GM18507 (cell line): ENCODE data around the gene CTXN1.
"Not testable (repeated sequence)": the region's sequence is repeated elsewhere in the genome, so short reads cannot be mapped to it uniquely, and the experiment has no call there.

Experiments
- DNase-seq: peaks from one replicate; pipeline ENCODE4 v3.0.0; 2011; ENCODE audit warnings: low read depth; ENCODE audit not compliant: insufficient read length; ENCODE audit errors: extremely low spot score
- FAIRE-seq: peaks from 2 replicates; lab custom pipeline; 2011; peaks lifted over from hg19 to GRCh38; lab: Jason Lieb, UNC

The CTXN1 gene

DNA sequence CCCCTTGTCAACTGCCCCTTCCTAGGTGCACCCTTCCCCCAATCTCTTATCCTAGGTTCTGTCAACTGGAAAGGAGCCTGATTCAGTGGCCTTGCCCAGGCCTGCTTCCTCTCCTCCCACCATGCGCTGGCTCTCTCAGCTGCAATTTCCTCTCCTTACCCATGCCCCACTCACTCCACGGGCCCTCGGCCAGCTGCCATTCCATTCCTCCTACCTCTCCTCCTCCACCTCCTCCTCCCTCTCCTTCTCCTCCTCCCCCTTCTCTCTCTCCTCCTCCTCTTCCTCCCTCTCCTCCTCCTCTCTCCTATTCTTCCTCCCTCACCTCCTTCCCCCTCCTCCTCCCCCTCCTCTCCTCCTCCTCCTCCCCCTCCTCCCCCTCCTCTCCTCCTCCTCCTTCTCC lies 27.1 kb upstream of the CTXN1 start:
- FAIRE-seq (no peak), DNase-seq (no peak)

DNA sequence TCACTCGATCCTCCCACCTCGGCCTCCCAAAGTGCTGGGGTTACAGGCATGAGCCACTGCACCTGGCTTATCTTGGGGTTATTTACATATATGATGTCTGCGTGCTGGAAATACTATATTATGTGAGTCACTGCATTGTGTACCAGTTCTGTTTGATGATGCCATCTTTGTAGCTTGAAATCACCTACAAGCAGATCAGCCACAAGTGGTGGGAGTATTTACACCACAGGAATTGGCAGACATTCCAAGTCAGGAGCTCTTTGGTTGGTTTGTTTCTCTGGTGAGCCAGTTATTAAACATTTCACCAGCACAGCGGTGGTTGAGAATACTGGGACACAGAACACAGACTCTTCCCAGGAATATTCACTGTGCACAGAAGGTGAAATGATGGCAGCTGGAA lies 22.0 kb upstream of the CTXN1 start:
- no peak for DNase-seq
- no peak for FAIRE-seq

DNA sequence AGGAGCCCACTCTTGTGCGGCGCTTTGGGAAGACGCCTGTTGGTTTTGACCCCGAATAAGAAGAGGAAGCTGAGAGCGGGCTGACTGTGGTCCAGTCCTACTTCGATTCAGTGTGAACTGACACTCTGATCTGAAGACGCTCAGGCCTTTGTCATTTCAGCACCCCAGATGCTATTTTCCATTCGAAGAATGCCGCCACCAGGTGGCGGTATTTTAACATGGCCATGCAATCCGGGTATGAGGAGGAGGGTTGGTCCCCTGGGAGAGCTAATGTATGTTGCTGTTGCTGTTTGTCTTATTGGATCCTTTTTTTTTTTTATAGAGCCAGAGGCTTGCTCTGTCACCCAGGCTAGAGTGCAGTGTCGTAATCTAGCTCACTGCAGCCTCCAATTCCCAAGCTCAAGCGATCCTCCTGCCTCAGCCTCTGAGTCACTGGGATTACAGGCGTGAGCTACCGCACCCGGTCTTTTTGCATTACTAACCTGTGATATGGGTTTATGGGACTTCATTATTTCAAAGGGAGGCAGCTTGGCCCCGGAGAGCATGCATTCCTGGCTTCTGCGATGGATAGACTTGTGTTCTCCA lies 18.3 kb upstream of the CTXN1 start:
- DNase-seq: peak; percentile 54
- no peak for FAIRE-seq

DNA sequence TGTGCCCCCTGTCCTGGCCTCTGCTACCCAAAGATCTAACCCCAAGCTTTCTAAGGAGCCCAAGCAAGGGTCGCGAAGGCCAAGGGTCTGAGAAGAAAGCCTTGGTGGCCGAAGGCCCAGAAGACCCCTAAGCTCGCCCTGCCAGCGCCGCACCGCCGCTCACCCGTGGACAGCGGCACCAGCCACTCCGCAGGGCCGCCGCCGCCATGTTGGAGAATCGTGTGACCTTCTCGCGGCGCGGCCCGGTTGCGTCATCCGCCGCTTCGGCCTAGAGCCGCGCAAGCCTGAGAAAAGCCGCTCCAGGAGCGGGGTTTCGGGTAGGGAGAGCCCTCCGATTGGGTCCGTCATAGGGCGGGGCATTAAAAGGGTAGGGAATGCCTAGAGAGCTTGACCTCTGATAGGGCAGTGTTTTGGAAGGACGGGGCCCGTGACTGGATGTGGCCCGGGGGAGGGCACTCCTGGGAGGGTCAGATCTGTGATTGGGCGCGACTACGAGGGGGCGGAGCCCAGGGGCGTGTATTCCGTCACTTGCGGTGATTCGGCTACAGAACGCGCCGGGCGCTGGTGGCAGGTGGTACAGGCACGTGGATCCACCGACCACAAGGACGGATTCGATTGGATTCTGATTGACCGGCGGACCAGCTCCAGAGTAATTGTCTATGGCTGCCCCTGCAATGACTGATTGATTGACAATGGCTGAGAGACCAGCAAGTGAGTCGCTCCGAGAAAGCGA lies 17.7 kb upstream of the CTXN1 start, which contains the start of gene TIMM44:
TIMM44 (minus strand) TSS at position 223 of the 733 bp plus-strand sequence; CDS start at position 208, 15 bp downstream.
- DNase-seq (peak; percentile 92), FAIRE-seq (peak; percentile 100)

DNA sequence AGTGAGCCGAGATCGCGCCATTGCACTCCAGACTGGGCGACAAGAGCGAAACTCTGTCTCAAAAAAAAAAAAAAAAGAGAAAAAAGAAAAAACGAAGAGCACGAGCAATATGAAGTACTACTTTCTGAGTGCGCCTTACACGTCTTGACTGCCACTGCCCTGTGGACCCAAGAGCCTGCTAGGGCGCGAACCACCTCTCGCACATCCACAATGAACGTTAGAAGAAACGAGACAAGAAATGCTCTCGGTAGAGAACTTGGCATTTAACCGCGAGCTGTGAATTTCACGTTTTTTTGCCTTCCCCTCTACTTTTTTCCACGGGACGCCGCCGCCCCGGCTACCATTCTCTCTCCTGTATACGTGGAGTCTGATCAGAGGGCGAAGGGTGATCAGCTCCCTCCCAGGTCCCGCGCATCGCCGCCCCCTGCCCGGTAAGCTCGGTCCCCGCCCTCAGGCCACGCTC lies 17.1 kb upstream of the CTXN1 start:
- FAIRE-seq: no peak
- DNase-seq: no peak

DNA sequence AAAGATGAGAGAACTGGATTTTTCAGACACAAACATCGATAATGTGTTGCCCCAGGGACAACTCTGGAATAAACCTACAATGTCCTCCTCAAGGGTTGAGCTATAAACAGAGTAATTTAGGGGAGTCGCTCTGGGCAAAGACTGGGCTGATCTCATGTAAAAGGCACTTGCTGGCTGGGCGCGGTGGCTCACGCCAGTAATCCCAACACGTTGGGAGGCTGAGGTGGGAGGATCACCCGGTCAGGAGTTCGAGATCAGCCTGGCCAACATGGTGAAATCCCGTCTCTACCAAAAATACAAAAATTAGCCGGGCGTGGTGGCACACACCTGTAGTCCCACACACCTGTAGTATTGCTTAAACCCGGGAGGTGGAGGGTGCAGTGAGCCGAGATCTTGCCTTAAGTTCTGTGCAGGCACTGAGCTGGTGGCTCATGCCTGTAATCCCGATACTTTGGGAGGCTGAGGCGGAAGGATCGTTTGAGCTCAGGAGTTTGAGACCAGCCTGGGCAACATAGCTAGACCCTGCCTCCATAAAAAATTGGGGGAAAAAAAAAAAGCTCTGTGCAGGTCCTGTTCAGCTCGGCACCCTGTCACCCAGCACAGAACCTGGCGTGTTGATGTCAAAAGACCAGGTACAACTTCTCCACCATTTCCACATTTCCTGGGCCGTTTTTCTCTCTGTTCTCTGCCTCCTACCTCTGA lies 16.1 kb upstream of the CTXN1 start:
- FAIRE-seq (no peak), DNase-seq (no peak)

DNA sequence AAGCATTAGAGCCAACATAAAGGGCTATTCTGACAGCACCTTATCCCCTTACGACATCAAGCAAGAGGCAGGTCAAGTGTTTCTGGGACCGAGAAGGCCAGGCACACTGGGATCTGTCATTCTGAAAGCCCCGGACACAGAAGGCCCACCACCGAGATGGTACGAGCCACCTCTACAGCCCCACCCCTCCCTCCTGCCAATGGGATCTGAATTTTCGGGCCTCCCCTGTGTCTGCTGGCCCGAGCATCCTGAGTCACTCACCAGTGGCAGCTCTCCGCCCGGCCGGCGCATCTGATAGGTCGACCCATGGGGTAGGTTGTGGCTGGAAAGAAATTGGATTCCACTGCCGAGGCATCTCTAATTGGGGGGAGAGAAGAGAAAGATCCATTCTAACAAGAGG lies 14.9 kb upstream of the CTXN1 start:
- FAIRE-seq (no peak), DNase-seq (no peak)

DNA sequence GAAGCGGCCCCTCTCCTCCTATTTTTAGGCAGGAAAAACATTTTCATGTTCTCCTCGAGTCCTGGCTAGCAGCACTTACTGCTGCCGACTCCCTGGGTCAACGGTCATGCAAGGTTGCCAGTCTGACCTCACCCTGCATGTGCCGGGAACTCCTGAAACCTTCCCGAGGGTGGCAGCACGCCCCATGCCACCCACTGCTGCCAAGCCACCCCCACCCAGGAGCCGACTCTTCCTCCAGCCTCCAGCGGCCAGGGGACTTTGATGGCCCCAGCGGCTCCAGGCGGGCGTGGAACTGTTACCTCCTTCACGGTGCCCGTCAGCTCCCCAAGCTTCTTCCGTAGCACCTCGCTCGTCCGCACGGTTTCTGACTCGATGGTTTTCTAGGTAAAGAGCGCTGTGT lies 8.8 kb upstream of the CTXN1 start:
- DNase-seq (no peak), FAIRE-seq (no peak)

DNA sequence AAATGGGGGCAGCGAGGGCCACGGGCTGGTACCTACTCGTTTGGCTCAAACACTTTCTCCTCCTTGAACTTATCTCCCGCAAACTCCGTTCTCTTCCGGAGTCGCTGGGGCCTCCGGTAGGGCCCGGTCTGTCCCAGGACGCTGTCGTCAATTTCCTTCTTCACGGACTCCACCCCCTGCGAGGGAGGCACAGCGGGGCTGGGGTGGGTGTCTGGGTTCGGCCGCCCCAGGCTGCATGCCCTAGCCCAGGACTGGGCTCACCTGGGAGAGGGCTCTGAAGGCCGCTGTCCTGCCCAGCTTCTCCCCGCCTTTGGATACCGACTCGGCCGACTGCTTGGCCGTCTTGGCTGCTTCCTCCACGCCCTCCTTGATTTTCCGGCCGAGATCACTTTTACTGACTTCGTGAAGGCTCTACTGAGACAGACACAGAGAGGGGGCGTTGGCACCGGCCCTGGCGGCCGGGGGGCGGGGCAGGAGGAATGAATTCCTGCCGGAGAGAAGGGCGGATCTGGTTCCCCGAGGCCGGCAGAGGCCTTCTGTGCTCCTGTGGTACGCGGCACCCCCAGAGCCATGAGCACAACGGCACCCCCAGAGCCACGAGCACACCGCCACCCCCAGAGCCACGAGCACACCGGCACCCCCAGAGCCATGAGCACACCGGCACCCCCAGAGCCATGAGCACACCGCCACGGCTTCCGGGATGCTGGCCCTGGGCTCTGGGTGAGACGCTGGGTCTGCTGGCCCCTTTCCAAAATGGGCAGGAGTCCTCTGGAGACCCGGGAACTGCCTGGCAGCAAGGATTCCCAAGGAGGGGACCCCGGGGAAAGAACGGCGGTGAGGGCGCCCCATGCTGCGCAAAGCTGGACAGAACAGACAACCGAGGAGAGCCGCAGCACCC lies 8.1 kb upstream of the CTXN1 start:
- DNase-seq (no peak), FAIRE-seq (no peak)

DNA sequence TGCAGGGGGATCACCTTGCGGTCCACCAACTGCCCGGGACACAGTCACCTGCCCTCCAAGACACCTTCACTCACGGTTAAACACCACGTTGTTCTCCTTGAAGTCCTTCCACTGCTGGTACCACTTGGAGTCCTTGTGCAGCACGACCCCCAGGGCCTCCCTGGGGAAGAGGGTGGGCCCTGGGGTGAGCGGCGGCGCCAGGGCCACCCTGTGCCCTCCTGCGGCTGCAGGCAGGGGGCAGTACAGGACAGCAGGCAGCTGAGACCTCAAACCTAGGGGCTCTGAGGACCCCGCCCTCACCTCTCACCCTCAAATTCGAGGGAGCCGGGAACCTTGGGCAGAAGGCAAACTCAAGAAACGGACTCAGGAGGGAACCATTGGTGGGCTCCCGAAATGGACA lies 7.5 kb upstream of the CTXN1 start:
- no peak for DNase-seq
- FAIRE-seq: no peak

DNA sequence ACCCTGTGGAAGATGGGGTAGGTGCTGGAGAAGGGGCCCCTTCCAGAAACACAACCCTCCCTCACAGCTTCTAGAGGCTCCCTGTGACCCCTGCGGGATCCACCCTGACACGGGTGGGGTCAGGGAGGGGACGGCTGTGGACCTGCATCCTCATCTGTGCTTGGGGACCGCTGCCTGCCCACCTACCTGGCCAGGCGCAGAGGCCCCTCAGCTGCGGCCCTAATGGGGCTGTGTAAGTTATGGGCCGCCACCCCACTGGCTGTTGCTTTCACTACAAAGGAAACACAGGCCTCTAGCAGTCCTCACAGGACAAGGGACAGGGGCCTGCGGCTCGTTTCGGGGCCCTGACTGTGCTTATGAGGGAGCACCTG lies 7.0 kb upstream of the CTXN1 start:
- DNase-seq (no peak), FAIRE-seq (no peak)

DNA sequence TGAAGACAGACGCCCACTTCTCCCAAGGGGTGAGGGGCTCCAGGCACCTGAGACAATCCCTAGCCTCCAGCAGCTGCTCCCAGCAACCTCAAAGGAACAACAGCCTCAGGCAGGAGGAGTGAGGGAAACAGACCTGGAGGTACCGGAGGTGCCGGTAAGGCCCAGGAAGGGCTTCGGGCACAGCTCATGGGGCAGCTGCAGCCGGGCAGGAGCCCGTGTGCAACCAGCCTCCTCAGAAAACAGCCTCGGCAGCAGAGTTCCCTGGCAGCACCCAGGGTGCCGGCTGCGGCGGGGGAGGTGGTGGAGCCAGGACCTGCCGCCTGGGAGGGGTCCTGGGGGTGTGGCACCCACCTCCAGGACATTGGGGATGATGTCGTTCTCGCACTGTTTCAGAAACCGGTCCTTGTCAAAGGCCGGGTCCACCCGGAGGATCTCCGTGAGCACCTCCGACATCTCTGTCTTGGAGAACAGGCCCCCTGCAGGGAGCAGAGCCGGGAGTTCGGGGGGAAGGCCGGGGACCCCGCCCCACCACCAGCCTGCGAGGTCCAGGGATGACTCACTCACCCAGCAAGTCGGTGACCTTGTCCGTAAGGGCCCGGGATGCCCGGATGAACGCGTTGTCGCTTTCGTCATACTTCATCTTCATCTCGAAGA lies 6.5 kb upstream of the CTXN1 start:
- DNase-seq (no peak), FAIRE-seq (no peak)

DNA sequence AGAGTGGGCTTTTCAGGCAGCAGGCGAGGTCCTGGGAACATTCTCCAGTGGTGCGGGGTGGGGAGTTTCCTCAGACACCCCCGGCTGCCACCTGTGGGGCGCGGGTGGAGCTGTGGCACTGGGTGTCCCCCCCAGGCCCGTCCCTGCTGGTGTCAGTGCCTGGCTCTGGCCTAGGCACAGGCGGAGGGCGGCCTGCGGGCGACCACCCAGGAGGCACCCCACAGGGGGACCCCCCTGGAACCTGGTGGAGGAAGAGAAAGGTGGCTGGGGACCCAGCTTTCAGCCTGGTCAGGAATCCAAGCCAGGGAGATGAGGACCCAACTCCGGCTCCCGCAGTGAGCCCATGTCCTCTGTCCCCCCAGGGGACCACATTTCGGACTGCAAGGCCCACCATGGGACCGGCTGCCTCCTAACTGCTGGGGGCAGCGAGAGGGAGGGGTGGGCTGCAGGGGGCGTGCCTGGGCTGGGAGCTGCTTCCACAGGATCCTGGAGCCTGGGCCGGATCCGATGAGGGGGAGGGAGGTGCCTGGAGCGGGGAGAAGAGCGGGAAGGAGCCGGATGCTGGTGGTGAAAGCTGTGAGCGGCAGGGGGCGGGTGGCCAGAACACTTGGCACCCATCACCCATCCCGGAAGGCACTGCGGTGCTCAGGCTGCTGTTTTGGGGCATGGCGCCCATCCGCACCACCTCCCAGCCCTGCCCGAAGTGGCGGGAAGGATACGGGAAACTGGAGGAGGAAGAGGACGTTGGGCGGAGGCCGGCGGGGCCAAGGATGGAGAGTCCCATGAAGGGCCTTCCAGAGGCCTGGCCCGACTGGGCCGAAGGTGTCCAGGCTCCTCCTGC lies 5.5 kb upstream of the CTXN1 start:
- FAIRE-seq (no peak), DNase-seq (no peak)

DNA sequence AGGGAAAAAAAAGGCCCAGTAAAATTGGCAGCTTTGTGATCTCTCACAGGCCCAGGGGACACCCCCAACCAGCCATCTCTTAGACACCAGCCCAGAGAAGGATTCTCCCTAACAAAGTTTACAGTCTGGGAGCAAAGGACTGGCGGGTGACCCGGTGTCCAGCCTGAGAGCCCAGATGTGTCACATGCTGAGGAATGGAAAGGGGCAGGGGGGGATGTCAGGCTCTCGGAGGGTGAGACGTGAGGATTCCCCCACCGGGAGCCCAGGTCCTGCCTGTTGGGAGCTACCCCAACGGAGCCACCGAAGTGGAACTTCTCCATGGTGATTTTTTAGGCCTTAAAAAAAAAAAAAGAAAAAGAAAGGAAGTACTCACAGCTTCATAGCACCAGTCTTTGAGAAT lies 4.8 kb upstream of the CTXN1 start:
- DNase-seq (no peak), FAIRE-seq (no peak)

DNA sequence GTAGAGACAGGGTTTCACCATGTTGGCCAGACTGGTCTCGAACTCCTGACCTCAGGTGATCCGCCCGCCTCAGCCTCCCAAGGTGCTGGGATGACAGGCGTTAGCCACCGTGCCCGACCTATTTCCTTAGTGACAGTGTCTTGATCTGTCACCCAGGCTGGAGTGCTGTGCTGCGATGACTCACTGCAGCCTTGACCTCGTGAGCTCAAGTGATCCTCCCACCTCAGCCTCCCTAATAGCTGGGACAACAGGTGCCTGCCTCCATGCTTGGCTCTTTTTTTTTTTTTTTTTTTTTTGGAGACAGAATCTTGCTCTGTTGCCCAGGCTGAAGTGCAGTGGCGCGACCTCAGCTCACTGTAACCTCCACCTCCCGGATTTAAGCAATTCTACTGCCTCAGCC lies 4.1 kb upstream of the CTXN1 start:
- FAIRE-seq, DNase-seq: not testable (repeated sequence)

DNA sequence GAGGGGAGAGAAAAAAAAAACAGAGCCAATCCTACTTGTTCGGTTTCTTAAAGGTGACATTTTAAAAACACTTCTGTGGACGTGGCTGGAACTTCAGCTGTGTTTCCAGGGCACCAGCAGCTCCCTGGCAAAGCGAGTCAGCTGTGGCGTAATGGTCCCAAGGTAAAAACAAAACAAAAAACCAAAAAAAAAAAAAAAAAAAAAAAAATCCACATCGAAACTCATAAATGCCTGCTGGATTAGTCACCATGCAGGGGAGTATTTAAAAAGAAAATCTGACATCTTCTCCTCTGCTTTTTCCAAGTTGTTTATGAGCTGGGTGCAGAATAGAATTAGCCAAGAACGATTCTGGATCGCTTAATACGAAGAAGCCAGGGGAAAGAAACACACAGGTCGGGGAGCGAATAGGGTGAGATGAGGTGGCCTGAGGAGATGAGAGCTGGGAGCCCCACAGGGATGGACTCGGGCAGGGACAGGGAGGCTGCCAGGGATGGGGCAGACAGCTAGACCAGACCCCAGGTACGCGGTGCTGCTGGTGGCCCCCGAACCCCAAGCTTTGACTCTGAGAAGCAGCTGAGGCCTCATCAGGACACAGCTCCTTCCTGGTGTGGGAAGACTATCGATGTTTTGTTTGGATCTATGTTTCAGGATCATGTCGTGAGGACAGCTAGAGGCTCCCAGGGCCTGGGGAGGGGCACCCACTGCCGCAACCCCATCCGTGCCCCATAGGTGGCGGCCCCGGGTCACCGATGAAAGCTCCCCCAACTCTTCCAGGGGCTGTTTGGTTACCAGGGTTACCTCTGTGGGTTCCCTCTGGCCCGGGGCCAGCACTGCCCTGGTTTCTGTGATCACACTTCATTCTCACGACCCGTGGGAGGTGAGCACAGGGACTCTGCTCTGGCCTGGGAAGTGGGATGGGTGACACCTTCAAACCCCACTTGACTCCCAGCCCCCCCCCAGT lies 3.1 kb upstream of the CTXN1 start:
- no peak for DNase-seq

DNA sequence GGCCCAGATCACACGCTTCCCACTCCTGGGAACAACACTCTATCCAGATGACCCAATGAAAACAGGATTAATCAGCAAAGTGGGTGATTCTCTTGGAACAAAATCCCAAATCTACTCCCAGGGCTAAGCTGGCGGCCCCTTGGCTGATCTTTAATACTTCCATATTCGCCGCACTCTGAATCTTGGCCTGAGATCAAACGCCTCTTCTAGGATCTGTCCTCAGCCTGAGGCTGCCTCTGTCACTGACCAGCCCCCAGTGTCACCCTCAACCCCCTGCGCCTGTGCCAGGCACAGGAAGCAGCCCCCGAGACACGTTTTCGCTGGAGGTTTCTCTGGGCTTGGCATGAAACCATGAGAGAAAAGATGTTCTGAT lies 2.4 kb upstream of the CTXN1 start:
- DNase-seq (no peak), FAIRE-seq (no peak)

More for the DNA sequence above, 3.1 kb upstream of the CTXN1 start:
- no peak for FAIRE-seq
